GM21360 (cell line): ENCODE data around the gene CHRM4.
A peak's percentile ranks its signal among the peaks of the same experiment; 100 is the strongest.

ENCODE experiments used
- ATAC-seq: cut with Tn5 transposase; IDR thresholded peaks from one replicate; pipeline ENCODE4 v1.9.1; 2021; ENCODE audit warnings: mild to moderate bottlenecking, moderate library complexity; ENCODE audit not compliant: unreplicated experiment

CHRM4 gene

GRCh38 chr11:46350695-46351094, 40.9 kb downstream of the CHRM4 start:
- no peak for ATAC-seq

GRCh38 chr11:46348566-46349401, 42.8 kb downstream of the CHRM4 start:
- no peak for ATAC-seq

- ATAC-seq = no peak
Measured at GRCh38 chr11:46347637-46348311, 43.8 kb downstream of the CHRM4 start.

DNA sequence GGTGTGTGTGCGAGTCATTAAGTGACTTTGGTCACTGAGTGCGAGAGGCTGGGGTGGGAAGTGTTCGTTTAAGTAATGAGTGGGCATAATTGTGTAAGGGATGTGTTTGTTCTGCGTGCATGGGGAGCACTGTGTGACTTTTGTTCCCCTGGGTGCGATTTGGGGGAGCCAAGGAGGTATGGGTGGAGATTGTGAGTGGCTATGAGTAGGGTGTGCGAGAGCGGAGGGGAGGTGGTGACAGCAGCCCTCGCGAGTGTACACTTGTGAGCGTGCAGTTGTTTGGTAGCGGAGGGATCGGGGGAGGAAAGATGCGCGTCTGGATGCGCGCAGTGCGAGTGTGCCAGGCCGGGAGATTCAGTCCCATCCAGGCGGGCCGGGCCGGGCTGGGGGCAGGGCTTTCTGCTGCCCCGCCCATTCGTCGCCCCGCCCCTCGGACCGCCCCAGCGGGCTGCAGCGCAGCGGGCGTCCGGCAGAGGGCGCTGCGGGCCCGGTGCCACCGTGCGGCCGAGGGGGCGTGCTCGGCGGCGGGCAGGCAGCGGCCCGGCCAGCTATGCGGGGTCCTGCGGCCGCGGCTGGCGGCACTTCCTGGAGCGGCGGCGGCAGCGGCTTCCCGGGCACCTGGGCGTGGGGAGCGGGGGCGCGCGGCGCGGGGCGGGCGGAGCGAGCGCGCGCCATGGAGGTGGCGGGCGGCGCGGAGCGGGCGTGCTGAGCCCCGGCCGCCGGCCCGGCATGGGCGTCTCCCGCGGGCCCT, 44.5 kb downstream of the CHRM4 start, which contains the start of gene DGKZ:
TSS of gene DGKZ (plus strand) at position 578 of the 751 bp plus-strand sequence. CDS start 197 bp downstream, outside the sequence.
- peak; percentile 63 for ATAC-seq

GRCh38 chr11:46345881-46346484, 45.6 kb downstream of the CHRM4 start:
- no peak for ATAC-seq

- no peak for ATAC-seq
Measured at GRCh38 chr11:46345131-46345597, 46.4 kb downstream of the CHRM4 start.

DNA sequence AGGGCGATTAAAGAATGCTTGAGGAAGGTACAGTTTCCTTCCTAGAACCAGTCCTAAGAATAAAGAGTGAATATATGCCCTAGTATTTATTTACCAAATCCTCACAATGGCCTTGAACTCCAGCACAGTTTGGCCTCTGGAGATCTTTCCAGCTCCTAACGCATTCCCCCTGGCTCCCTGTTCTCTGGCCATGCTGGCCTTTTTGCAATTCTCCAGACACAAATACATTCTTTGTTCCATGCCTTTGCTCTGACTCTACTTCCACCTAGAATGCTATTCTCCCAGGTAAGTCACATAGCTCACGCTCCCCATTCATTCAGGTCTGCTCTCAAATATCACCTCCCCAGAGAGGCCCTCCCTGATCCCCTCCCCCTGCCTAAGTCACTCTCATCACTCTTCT, 48.1 kb downstream of the CHRM4 start:
- ATAC-seq = no peak

DNA sequence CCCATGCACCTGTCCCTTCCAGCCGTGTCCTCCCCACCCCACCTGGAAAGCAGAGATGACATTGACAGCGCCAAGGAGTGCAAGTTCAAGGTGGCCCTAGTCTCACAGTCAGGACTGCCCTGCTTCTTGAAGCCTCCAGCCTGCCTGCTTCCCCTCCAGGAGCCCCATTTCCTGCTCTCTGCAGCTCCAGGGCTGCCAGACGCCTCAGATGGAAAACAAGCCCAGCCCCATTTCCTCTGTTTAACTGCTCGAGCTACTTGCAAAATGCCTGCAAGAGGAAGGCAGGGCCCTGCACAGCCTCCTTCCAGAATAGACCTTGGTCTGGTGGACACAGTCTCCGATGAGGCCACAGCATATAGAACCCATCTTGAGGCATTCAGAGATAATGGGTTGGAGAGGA, 49.3 kb downstream of the CHRM4 start:
- ATAC-seq = no peak

GRCh38 chr11:46341454-46341853, 50.1 kb downstream of the CHRM4 start:
- no peak for ATAC-seq

DNA sequence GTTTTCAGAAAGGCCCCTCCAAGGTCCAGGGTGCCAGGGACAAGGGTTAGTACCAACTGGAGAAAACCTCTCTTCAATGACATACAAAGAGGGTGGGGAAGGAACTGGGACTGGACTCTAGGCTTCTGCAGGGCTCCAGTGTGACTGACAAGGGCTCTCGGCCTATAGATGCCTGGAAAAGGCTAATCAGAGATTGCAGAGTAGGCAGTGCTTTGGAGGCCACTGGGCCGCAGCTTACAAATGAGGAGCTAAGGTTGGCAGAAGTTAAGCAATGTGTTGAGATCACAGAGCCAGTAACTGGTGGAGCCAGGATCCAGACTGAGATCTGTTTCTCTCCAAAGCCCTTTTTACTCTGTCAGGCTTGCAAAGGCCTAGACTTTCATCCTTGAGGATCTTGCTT, 51.8 kb downstream of the CHRM4 start:
- ATAC-seq = no peak

- ATAC-seq = no peak
Measured at GRCh38 chr11:46338988-46339666, 52.4 kb downstream of the CHRM4 start.

- ATAC-seq = no peak
Measured at GRCh38 chr11:46338636-46338987, 53.0 kb downstream of the CHRM4 start.

GRCh38 chr11:46337626-46338345, 53.8 kb downstream of the CHRM4 start:
- ATAC-seq = no peak

DNA sequence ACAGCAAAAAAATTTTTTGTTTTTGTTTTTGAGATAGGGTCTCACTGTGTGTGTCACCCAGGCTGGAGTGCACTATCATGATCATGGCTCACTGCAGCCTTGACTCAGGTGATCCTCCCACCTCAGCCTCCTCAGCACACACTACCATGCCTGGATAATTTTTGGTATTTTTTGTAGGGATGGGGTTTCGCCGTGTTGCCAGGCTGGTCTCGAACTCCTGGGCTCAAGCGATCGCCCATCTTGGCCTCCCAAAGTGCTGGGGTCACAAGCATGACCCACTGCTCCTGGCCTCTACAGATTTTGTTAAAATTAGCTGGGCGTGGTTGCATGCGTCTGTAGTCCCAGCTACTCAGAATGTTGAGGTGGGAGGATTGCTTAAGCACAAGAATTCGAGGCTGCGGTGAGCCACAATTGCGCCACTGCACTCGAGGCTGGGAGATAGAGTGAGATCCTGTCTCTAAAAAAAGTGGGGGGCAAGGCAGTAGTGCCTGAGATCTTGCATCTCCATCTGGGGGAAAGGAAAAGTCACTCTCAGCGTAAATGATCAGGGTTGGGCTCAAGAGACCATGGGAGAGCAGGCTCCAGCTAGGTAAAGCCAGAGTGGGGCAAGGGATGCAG, 54.9 kb downstream of the CHRM4 start:
- no peak for ATAC-seq

GRCh38 chr11:46335890-46336562, 55.5 kb downstream of the CHRM4 start:
- no peak for ATAC-seq

DNA sequence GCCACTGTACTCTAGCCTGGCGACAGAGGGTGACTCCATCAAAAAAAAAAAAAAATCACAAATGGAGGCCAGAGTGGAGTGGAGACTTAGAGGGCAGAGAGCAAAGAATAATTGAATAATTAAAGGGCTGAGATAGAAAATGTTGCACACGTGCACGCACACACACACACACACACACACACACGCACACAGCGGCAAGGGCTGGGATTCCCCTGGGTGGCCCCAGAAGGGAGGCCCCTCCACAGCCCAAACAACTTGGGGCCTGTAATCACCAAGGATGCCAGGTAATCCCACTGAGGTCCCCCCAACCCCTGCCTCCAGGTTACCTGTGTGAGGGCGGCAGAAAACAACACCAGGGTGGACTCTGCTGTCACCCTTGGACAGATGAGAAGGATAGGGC, 56.3 kb downstream of the CHRM4 start:
- no peak for ATAC-seq

- ATAC-seq = no peak
Measured at GRCh38 chr11:46334211-46334610, 57.4 kb downstream of the CHRM4 start.
